ENCODE data around the gene ANKRD12.

Gene ANKRD12

DNA sequence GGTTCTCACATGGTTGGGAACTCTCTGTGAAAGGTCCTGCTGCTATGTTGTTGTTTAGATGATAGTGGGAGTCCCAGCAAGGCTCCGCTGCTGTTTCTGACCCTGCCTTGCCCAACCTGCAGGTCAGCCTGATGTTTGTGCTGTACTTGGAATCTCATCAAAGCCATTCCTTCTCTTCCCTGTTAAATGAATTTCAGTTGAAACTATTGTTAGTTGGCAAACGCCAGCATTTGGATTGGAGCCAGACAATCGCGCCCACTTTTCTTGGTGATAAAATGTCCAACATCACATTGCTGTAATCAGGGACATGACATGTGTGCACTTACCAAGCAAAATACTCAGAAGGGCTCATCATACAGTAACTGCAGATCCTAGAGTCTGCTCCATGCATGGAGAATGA lies 185.2 kb downstream of the ANKRD12 start:
- Histone ChIP-seq H3K4me3 (ENCODE audit: low read length) (no peak overlapping the region), H3K9me3 (ENCODE audit: insufficient read depth, low read depth, low read length) (no peaks in the 10 kb centered on the region), H3K27me3 (ENCODE audit: insufficient read depth, low read length) (no peaks in the 10 kb centered on the region), H3K9ac (ENCODE audit: low read depth, low read length) (no peak overlapping the region), H3K27ac (ENCODE audit: low read length) (no peak overlapping the region), H3K36me3 (ENCODE audit: insufficient read depth, low read depth, low read length) (no peaks in the 10 kb centered on the region), H3K4me1 (ENCODE audit: insufficient read depth, low read length) (no peaks in the 10 kb centered on the region)

DNA sequence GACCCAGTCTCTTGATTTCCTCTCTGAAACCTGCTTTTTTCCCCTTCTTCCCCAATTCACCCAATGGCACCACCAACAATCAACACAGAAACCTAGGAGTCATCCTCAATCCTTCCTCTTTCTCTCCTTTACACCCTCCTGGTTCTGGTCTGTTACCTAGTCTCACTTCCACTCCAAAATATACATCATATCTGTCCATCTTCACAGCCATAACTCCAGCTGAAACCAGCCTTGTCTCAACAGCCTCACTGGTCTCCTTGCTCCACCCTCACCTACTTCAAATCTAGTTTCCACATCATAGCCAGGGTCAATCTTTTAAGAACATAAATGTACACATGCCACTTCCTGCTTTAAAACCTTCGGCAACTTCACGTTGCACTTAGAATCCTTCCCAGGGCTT lies 186.2 kb downstream of the ANKRD12 start:
- H3K27me3 ChIP-seq (ENCODE audit: insufficient read depth, low read length): no peaks in the 10 kb centered on the region
- H3K4me3 ChIP-seq (ENCODE audit: low read length): no peak overlapping the region
- no peaks in the 10 kb centered on the region for H3K36me3 ChIP-seq (ENCODE audit: insufficient read depth, low read depth, low read length)
- no peaks in the 10 kb centered on the region for H3K9me3 ChIP-seq (ENCODE audit: insufficient read depth, low read depth, low read length)
- H3K27ac ChIP-seq (ENCODE audit: low read length): no peak overlapping the region
- no peak overlapping the region for H3K9ac ChIP-seq (ENCODE audit: low read depth, low read length)
- H3K4me1 ChIP-seq (ENCODE audit: insufficient read depth, low read length): no peaks in the 10 kb centered on the region

DNA sequence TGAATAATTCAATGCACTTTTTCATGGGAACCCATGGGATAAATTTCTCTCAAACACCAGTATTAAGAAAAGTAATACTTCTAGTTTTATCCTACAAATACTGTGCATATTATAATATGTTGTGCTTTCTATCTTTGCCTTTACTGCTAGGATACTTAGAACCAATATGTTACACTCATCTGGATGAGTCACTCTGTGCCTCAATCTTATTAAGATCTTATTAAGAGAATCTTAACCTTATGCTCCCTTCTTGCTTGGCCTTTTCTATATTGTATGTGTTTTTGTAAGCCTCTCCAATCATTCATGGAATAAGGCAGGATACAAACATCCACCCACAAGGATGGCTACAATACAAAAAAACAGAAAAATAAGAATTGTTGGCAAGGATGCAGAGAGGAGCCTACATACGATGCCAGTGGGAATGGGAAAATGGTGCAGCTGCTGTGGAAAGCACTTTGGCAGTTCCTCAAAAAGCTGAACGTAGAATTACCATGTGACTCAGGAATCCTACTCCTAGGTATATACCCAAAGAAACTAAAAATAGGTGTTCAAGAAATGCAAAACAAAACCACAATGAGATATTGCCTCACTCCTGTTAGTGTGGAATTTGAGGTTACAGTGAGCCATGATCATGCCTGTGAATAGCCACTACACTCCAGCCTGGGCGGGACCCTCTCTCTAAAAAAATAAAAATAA lies 187.3 kb downstream of the ANKRD12 start:
- no peaks in the 10 kb centered on the region for H3K27me3 ChIP-seq (ENCODE audit: insufficient read depth, low read length)
- H3K9me3 ChIP-seq (ENCODE audit: insufficient read depth, low read depth, low read length): peaks cover 5% of the 10 kb centered on the region
- H3K4me3 ChIP-seq (ENCODE audit: low read length): no peak overlapping the region
- no peak overlapping the region for H3K27ac ChIP-seq (ENCODE audit: low read length)
- no peaks in the 10 kb centered on the region for H3K36me3 ChIP-seq (ENCODE audit: insufficient read depth, low read depth, low read length)
- H3K9ac ChIP-seq (ENCODE audit: low read depth, low read length): no peak overlapping the region
- no peaks in the 10 kb centered on the region for H3K4me1 ChIP-seq (ENCODE audit: insufficient read depth, low read length)

DNA sequence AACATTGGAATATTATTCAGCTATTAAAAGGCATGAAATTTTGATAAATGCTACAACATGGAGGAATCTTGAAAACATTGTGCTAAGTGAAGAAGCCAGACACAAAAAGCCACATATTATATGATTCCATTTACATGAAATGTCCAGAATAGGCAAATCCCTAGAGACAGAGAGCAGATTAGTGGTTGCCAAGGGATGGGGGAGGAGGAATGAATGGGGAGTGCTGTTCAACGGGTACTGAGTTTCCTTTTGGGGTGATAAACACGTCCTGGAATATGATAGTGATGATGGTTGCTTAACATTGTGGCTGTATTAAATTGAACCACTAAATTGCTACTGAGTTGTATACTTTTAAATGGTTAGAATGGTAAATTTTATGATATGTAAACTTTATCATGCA lies 189.1 kb downstream of the ANKRD12 start:
- H3K27me3 ChIP-seq (ENCODE audit: insufficient read depth, low read length): no peaks in the 10 kb centered on the region
- H3K9me3 ChIP-seq (ENCODE audit: insufficient read depth, low read depth, low read length): peaks cover 5% of the 10 kb centered on the region
- no peak overlapping the region for H3K4me3 ChIP-seq (ENCODE audit: low read length)
- no peak overlapping the region for H3K27ac ChIP-seq (ENCODE audit: low read length)
- H3K4me1 ChIP-seq (ENCODE audit: insufficient read depth, low read length): no peaks in the 10 kb centered on the region
- no peak overlapping the region for H3K9ac ChIP-seq (ENCODE audit: low read depth, low read length)
- no peaks in the 10 kb centered on the region for H3K36me3 ChIP-seq (ENCODE audit: insufficient read depth, low read depth, low read length)

DNA sequence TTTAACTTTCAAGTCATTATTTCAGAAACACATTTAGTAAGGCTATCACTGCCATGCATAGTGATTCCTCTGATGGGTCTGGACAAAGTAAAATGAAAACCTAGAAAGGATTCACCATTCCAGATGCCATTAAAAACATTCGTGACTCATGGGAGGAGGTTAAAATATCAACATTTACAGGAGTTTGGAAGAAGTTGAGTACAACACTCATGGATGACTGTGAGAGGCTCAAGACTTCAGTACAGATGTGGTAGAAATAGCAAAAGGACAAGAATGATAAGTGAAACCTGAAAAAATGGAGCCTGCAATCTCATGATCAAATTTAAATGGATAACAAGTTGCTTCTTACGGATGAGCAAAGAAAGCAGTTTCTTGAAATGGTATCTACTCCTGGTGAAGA lies 192.2 kb downstream of the ANKRD12 start:
- H3K9me3 ChIP-seq (ENCODE audit: insufficient read depth, low read depth, low read length): peaks cover 5% of the 10 kb centered on the region
- H3K9ac ChIP-seq (ENCODE audit: low read depth, low read length): no peak overlapping the region
- H3K36me3 ChIP-seq (ENCODE audit: insufficient read depth, low read depth, low read length): no peaks in the 10 kb centered on the region
- no peak overlapping the region for H3K27ac ChIP-seq (ENCODE audit: low read length)
- peaks cover 8% of the 10 kb centered on the region; the same call in 1 of the 2 replicates for H3K27me3 ChIP-seq (ENCODE audit: insufficient read depth, low read length)
- no peak overlapping the region for H3K4me3 ChIP-seq (ENCODE audit: low read length)
- no peaks in the 10 kb centered on the region for H3K4me1 ChIP-seq (ENCODE audit: insufficient read depth, low read length)

DNA sequence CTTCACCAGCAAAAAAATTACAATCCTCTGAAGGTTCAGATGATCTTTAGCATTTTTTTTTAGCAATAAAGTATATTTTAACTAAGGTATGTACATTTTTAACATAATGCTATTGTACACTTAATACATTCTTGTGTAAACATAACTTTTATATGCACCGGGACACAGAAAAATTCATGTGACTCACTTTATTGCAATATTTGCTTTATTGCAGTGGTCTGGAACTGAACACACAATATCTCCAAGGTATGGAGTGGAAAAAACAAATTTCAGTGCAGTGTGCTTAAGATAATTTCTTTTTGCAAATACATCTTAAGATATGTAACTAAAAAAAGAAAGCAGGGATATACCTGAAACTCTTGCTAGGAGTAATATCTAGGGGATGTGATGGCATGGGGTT lies 192.9 kb downstream of the ANKRD12 start:
- Histone ChIP-seq H3K9ac (ENCODE audit: low read depth, low read length) (no peak overlapping the region), H3K27me3 (ENCODE audit: insufficient read depth, low read length) (peaks cover 8% of the 10 kb centered on the region; the same call in 1 of the 2 replicates), H3K9me3 (ENCODE audit: insufficient read depth, low read depth, low read length) (peaks cover 5% of the 10 kb centered on the region), H3K4me3 (ENCODE audit: low read length) (no peak overlapping the region), H3K36me3 (ENCODE audit: insufficient read depth, low read depth, low read length) (no peaks in the 10 kb centered on the region), H3K27ac (ENCODE audit: low read length) (no peak overlapping the region), H3K4me1 (ENCODE audit: insufficient read depth, low read length) (no peaks in the 10 kb centered on the region)

DNA sequence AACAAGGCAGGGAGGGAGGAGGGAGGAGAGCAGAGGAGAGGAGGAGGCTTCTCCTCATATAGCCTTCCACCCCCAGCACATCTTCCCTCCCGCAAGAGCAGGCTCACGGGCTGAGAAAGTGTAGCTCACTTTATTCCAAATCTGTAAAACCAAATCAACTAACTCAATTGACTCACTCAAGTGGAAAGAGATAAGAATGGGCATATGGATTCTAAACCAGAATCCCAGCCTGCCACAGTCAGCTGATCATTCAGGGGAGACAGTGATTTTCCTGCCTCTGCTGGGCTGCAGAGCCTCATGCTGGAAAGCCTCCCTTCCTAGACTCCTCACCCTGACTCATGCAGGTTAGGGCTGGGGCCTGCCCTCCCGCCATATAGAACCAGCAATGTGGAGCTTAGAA lies 193.8 kb downstream of the ANKRD12 start:
- Histone ChIP-seq H3K27me3 (ENCODE audit: insufficient read depth, low read length) (peaks cover 11% of the 10 kb centered on the region; the same call in 1 of the 2 replicates), H3K9ac (ENCODE audit: low read depth, low read length) (no peak overlapping the region), H3K9me3 (ENCODE audit: insufficient read depth, low read depth, low read length) (peaks cover 5% of the 10 kb centered on the region), H3K4me1 (ENCODE audit: insufficient read depth, low read length) (no peaks in the 10 kb centered on the region; the same call in 1 of the 2 replicates), H3K36me3 (ENCODE audit: insufficient read depth, low read depth, low read length) (no peaks in the 10 kb centered on the region), H3K4me3 (ENCODE audit: low read length) (no peak overlapping the region), H3K27ac (ENCODE audit: low read length) (no peak overlapping the region)

DNA sequence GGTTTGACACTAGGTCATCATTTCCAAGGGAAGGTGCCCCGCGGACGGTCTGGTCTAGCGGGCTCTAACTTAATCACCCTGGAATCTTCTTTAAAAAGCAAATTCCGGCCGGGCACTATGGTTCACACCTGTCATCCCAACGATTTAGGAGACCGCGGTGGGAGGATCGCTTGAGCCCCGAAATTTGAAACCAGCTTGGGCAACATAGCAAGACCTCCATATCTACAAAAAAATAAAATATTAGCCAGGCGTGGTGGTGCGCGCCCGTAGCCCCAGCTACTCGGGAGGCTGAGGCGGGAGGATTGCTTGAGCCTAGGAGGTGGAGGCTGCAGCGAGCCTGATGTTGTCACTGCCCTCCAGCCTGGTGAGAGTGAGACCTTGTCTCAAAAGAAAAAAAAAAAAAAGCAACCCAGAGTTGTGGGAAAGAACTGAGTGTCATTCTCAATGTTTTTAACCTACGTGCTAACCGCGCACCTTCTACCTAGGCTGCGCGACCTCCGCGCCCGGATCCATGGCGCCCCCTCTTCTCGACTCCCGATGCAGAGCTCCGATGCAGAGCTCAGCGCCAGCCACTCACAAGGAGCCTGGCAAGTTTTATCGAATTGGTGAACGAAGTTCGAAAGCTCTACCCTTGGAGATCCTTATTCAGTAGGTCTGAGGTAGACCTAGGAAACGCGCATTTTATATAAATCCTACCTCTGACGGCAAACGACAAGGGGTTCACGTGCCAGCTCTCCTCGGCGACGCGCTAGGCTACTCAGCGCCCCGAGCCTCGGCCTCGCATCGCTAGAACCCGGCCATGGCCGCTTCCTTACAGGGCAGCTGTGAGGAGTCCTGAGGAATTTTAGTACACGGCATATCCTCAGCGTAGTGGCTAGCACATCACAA lies 197.1 kb downstream of the ANKRD12 start:
- Histone ChIP-seq H3K9me3 (ENCODE audit: insufficient read depth, low read depth, low read length) (peaks cover 1% of the 10 kb centered on the region; the same call in 1 of the 2 replicates), H3K27me3 (ENCODE audit: insufficient read depth, low read length) (peaks cover 18% of the 10 kb centered on the region; the same call in 1 of the 2 replicates), H3K27ac (ENCODE audit: low read length) (no peak overlapping the region), H3K4me3 (ENCODE audit: low read length) (peak overlapping the region; percentile 79), H3K36me3 (ENCODE audit: insufficient read depth, low read depth, low read length) (peaks cover 17% of the 10 kb centered on the region), H3K4me1 (ENCODE audit: insufficient read depth, low read length) (no peaks in the 10 kb centered on the region; the same call in 1 of the 2 replicates), H3K9ac (ENCODE audit: low read depth, low read length) (peak overlapping the region; percentile 71; the same call in 1 of the 2 replicates)

DNA sequence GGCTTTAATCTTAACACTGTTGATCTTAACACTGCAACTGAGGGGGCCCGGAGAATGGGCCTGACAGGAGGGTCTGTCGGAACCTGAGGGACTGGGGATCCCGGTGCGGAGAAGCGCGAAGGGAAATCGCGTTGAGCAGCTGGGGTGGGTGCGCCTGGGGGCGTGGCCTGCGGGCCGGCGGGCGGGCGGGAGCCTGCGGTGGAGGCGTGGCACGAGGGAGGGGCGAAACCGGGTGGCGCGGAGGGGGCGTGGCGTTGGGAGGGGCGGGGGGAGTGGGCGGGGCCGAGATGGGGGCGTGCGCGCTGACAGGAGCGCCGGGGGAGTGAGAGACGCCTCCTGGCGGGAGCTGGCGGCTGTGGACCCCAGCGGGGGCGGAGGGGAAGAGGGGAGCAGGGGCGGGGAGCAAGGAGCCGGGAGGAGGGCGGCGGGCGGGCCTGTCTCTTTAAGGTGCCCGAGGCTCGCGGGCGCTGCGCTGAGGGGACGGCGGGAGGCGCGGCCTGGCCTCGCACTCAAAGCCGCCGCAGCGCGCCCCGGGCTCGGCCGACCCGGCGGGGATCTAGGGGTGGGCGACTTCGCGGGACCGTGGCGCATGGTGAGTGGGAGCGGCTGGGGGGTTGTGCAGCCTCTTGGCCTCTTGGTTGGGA lies 197.9 kb downstream of the ANKRD12 start, which contains the start of gene TWSG1:
Gene TWSG1, plus strand, starts transcription at position 445 of the 644 bp plus-strand sequence. CDS start 2,457 bp downstream, outside the sequence.
- Histone ChIP-seq H3K9me3 (ENCODE audit: insufficient read depth, low read depth, low read length) (no peaks in the 10 kb centered on the region), H3K36me3 (ENCODE audit: insufficient read depth, low read depth, low read length) (peaks cover 19% of the 10 kb centered on the region), H3K9ac (ENCODE audit: low read depth, low read length) (peak within 1 kb of the TSS; percentile 71; the same call in 1 of the 2 replicates), H3K27ac (ENCODE audit: low read length) (no peak within 1 kb of the TSS), H3K27me3 (ENCODE audit: insufficient read depth, low read length) (peaks cover 18% of the 10 kb centered on the region; the same call in 1 of the 2 replicates), H3K4me3 (ENCODE audit: low read length) (peak within 1 kb of the TSS; percentile 85), H3K4me1 (ENCODE audit: insufficient read depth, low read length) (no peaks in the 10 kb centered on the region; the same call in 1 of the 2 replicates)

DNA sequence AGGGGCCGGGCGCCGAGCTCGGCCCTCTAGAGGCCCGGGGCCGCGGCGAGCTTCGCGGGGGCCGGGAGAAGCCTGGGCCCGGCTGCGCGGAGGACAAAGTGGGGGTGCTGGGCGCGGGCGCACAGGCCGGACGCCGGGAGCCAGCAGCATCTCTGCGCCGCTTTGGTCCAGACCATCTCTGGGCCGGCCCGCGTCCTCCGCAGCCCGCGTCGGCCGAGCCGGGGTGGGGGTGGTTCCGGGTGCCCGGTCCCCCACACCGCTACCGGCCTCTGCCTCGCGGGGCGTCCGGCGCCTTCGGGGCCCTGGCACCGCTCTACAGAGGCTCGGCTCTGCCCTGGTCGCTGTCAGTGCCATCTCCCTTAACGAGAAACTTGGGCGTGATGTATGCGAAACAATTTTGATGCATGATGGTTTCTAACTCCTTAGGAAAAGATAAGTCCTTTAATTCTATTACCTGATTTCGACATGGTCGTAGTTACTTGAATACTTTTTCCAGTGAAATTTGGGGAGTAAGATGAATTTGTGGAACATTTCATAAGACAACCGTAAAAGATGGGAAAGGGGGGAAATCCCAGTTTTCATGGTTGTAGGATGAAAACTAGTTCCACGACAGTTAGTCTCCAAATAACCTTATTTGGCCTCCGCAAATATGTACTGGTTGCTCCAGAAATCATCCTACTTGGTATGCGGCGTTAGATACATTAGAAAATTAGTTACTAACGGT lies 198.6 kb downstream of the ANKRD12 start:
- Histone ChIP-seq H3K9me3 (ENCODE audit: insufficient read depth, low read depth, low read length) (no peaks in the 10 kb centered on the region), H3K27me3 (ENCODE audit: insufficient read depth, low read length) (peaks cover 18% of the 10 kb centered on the region; the same call in 1 of the 2 replicates), H3K36me3 (ENCODE audit: insufficient read depth, low read depth, low read length) (peaks cover 19% of the 10 kb centered on the region), H3K4me3 (ENCODE audit: low read length) (peak overlapping the region; percentile 85), H3K27ac (ENCODE audit: low read length) (no peak overlapping the region), H3K9ac (ENCODE audit: low read depth, low read length) (peak overlapping the region; percentile 48; the same call in 1 of the 2 replicates), H3K4me1 (ENCODE audit: insufficient read depth, low read length) (no peaks in the 10 kb centered on the region; the same call in 1 of the 2 replicates)

Data from iPS-20b (cell line).